NB4 (cell line): Measurements from ENCODE around the gene CTNNAL1.

Experiments used
- CTCF ChIP-seq: IDR thresholded peaks from one replicate; pipeline ENCODE4 v1.5.1; 2012; ENCODE audit warnings: low read depth, low read length
- TF ChIP-seq, protein P1 (sequence below): IDR thresholded peaks from 2 replicates; pipeline ENCODE4 v1.6.1; 2011; ENCODE audit warnings: low read depth, low read length

DNA sequence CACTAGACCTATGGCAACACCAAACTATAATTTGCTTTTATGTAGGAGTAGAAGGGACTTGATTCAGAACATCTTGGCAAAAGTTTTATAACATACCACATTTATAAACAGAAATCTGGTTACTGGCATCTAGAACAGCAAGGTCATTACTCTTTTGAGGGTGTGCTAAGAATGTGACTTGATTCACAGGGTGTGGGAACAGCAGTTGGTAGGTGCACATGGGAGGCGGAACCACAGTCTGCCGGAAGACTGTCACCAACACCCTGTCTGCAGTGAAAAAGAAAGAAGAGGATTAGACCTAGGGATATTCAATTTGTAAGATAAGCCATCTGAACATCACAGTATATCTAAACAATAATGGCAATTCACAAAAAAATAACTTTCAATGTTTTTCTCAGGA lies 102.4 kb downstream of the CTNNAL1 start:
- no peak for TF ChIP-seq CTCF
- TF ChIP-seq, protein P1, sequence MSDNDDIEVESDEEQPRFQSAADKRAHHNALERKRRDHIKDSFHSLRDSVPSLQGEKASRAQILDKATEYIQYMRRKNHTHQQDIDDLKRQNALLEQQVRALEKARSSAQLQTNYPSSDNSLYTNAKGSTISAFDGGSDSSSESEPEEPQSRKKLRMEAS: no peak
